ENCODE measurements around the gene AIG1. TPM values are rescaled to one million over a fixed set of nuclear protein-coding genes. Genes with fewer than 3 reads are reported as not detected.

AIG1 gene
- polyA plus RNA-seq, 1 of the 3 experiments (the other 2 are of a cell fraction): 36.8 TPM

DNA sequence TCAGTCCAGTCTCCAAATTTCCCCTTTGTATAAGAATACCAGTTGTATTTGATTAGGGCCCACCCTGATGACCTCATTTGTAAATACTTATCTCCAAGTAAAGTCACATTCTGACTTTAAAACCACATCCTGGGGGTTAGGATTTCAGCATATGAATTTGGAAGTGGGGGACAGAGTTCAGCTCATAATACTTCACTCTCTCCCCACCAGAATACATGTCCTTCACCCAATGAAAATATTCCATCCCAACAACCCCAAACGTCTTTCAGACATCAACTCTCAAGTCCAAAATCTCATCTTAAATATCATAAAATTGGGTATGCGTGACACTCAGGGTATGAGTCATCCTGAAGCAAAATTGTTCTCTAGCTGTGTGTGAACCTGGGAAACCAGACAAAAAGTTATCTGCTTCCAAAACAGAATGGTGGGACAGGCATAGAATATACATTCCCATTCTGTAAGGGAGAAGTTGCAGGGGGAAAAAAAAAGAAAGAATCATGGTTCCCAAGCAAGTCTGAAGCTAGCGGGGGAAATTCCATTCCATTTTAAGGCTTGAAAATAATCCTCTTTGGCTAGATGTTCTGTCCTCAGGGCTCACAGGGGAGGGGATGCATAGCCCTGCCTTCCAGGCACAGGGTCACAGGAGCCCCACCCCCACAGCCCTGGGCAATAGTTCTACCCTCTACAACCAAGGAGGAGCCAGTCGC, 275.9 kb downstream of the AIG1 start:
- Histone ChIP-seq H4K20me1 (ENCODE audit: insufficient read depth) (no peaks in the 10 kb centered on the region), H3K27ac (ENCODE audit: low read depth in 2 of 2, low read length in 1 of 2) (peak overlapping the region in 1 of 2 experiments; percentile 79; a peak in 2 of 4 replicates), H3K36me3 (replicated peaks in 1 of 2; ENCODE audit: control insufficient read depth in 1 of 2, insufficient read depth in 2 of 2, low read length in 1 of 2) (peaks cover 0 to 9% of the 10 kb centered on the region in 2 experiments), H3F3A (replicated peaks; ENCODE audit: insufficient read depth) (peaks cover 11% of the 10 kb centered on the region), H3K9ac (no peak overlapping the region; the same call in 1 of the 2 replicates), H3K4me2 (peak overlapping the region; percentile 17; the same call in 1 of the 2 replicates), H3K4me3 (ENCODE audit: low read depth in 2 of 2, low read length in 1 of 2) (no peak overlapping the region), H3K27me3 (ENCODE audit: insufficient read depth) (no peaks in the 10 kb centered on the region), H3K4me1 (ENCODE audit: control insufficient read depth in 1 of 2, insufficient read depth in 2 of 2, low read depth in 1 of 2, low read length in 1 of 2) (no peaks in the 10 kb centered on the region), H3K9me2 (no peaks in the 10 kb centered on the region), H3K79me2 (ENCODE audit: insufficient read depth) (no peaks in the 10 kb centered on the region), H3K9me3 (no peaks in the 10 kb centered on the region), H2AFZ (ENCODE audit: low read depth) (peak overlapping the region; percentile 16; the same call in 1 of the 2 replicates)
- DNase-seq: no peak
- TF ChIP-seq RFX5 (IDR thresholded peaks at IDR 0.05; ENCODE audit: low read length) (no peak), JUND (IDR thresholded peaks at IDR 0.05) (0 out of 2 replicates have a peak, but pooled peaks have one; percentile 13), FOSL2 (IDR thresholded peaks at IDR 0.05; ENCODE audit: borderline replicate concordance, low read depth) (0 out of 2 replicates have a peak, but pooled peaks have one; percentile 12)
- 61% methylated on average over 4 of the region's 4 CpGs for WGBS (ENCODE audit: low lambda C conversion rate)
- POLR2A ChIA-PET: interaction anchor here (0.6 kb wide), 1 partner anchor 50 kb away, joined by 4 read pairs; no protein-coding TSS in a partner anchor
- CTCF ChIA-PET: interaction anchor here (0.7 to 2.4 kb wide), 7 partner anchors 10 to 862 kb away, joined by 3 to 12 read pairs (median 6); no protein-coding TSS in a partner anchor

DNA sequence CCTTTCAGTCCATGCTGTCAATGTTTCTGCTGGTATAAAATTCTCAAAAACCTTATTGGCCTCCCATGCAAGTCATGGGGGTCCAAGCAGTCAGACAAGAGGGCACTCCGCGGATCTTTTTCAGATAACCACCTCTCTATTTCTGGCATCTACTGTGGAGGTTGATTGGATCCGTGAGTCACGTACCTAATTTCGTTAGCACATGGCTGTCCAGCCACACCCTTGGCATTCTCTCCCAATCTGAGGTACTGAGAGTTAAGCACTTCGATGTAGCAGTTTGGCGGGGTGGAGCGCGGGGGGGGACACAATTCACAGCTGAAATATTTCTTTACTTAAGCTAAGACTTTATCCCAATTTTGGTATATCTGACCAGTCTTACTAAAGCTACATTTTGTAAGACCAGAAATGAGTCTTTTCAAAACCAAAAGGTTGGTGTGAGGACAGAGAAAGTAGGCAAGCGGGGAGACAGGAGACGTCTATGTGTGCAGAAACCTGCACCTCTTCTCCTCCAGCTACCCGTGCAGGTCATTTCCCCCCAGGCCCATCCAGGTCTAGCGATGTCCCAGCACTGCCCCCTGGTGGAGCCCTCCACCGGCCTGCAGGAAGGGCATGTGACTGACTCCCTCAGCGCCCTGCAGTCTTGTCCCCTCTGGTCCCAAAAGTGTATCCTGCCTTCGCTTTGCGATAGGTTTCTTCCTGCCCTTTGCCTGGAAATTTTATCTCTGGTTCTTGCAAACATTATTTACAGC, 276.7 kb downstream of the AIG1 start:
- H3K4me3 ChIP-seq (ENCODE audit: low read depth in 2 of 2, low read length in 1 of 2): no peak overlapping the region; a peak in 1 of 4 replicates
- DNase-seq: peak; percentile 48
- H3K9me3 ChIP-seq: no peaks in the 10 kb centered on the region
- no peaks in the 10 kb centered on the region for H3K27me3 ChIP-seq (ENCODE audit: insufficient read depth)
- H3K4me1 ChIP-seq (ENCODE audit: control insufficient read depth in 1 of 2, insufficient read depth in 2 of 2, low read depth in 1 of 2, low read length in 1 of 2): no peaks in the 10 kb centered on the region
- peak overlapping the region in 1 of 2 experiments; percentile 79; a peak in 2 of 4 replicates for H3K27ac ChIP-seq (ENCODE audit: low read depth in 2 of 2, low read length in 1 of 2)
- CTCF ChIA-PET: interaction anchor here (0.7 to 2.4 kb wide), 15 partner anchors 8 to 862 kb away, joined by 3 to 12 read pairs (median 4); no protein-coding TSS in a partner anchor
- no peaks in the 10 kb centered on the region for H4K20me1 ChIP-seq (ENCODE audit: insufficient read depth)
- WGBS (ENCODE audit: low lambda C conversion rate): 93% methylated on average over 17 of the region's 17 CpGs
- peaks cover 0 to 9% of the 10 kb centered on the region in 2 experiments for H3K36me3 ChIP-seq (replicated peaks in 1 of 2; ENCODE audit: control insufficient read depth in 1 of 2, insufficient read depth in 2 of 2, low read length in 1 of 2)
- H3K79me2 ChIP-seq (ENCODE audit: insufficient read depth): no peaks in the 10 kb centered on the region
- TF ChIP-seq, protein P1, sequence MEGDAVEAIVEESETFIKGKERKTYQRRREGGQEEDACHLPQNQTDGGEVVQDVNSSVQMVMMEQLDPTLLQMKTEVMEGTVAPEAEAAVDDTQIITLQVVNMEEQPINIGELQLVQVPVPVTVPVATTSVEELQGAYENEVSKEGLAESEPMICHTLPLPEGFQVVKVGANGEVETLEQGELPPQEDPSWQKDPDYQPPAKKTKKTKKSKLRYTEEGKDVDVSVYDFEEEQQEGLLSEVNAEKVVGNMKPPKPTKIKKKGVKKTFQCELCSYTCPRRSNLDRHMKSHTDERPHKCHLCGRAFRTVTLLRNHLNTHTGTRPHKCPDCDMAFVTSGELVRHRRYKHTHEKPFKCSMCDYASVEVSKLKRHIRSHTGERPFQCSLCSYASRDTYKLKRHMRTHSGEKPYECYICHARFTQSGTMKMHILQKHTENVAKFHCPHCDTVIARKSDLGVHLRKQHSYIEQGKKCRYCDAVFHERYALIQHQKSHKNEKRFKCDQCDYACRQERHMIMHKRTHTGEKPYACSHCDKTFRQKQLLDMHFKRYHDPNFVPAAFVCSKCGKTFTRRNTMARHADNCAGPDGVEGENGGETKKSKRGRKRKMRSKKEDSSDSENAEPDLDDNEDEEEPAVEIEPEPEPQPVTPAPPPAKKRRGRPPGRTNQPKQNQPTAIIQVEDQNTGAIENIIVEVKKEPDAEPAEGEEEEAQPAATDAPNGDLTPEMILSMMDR (IDR thresholded peaks at IDR 0.05): peak; percentile 54
- TF ChIP-seq SMC3 (IDR thresholded peaks at IDR 0.05; ENCODE audit: low read depth, low read length): peak; percentile 29; the same call in 1 of the 2 replicates
- TF ChIP-seq, protein P2, sequence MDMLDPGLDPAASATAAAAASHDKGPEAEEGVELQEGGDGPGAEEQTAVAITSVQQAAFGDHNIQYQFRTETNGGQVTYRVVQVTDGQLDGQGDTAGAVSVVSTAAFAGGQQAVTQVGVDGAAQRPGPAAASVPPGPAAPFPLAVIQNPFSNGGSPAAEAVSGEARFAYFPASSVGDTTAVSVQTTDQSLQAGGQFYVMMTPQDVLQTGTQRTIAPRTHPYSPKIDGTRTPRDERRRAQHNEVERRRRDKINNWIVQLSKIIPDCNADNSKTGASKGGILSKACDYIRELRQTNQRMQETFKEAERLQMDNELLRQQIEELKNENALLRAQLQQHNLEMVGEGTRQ (IDR thresholded peaks at IDR 0.05; ENCODE audit: borderline replicate concordance, low read depth, low read length): no peak
- TF ChIP-seq, protein P3, sequence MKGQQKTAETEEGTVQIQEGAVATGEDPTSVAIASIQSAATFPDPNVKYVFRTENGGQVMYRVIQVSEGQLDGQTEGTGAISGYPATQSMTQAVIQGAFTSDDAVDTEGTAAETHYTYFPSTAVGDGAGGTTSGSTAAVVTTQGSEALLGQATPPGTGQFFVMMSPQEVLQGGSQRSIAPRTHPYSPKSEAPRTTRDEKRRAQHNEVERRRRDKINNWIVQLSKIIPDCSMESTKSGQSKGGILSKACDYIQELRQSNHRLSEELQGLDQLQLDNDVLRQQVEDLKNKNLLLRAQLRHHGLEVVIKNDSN (IDR thresholded peaks at IDR 0.05; ENCODE audit: borderline replicate concordance, low read depth): peak; percentile 16; the same call in 1 of the 2 replicates
- TF ChIP-seq RAD21 (IDR thresholded peaks at IDR 0.05; ENCODE audit: low read length): peak; percentile 55
- no peak for TF ChIP-seq RFX5 (IDR thresholded peaks at IDR 0.05; ENCODE audit: low read length)
- no peak overlapping the region; the same call in 1 of the 2 replicates for H3K9ac ChIP-seq
- H3F3A ChIP-seq (replicated peaks; ENCODE audit: insufficient read depth): peaks cover 11% of the 10 kb centered on the region
- peak overlapping the region; percentile 17; the same call in 1 of the 2 replicates for H3K4me2 ChIP-seq
- no peaks in the 10 kb centered on the region for H3K9me2 ChIP-seq
- POLR2A ChIA-PET: no interaction called here
- H2AFZ ChIP-seq (ENCODE audit: low read depth): no peak overlapping the region; the same call in 1 of the 2 replicates
